NCI-H2227 treated with DMSO at 0.1 percent for 48 hours (cell line): ENCODE results near the gene TPBGL.

Experiments used
- DNase-seq: peaks from one replicate; lab custom pipeline; 2025; lab: John Stamatoyannopoulos, UW

TPBGL gene

DNA sequence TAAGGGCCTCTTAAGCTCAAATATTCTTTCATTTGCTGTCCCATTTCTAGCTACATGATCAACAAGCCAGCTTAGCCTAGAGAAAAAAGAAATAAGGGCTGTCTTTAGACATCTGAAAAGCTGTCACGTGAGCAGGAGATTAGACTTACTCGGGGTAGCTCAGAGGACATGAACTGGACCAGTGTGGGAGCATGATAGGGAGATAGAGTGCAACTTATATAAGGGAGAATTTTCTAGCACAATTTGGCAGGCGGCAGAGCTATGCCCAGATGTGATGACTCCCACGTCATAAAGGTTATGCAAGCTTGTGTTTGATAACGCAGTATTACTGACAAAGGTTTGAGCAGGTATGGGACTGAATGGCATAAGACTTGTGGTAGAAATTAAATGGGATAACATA, 28.2 kb upstream of the TPBGL start:
- DNase-seq, result no peak

DNA sequence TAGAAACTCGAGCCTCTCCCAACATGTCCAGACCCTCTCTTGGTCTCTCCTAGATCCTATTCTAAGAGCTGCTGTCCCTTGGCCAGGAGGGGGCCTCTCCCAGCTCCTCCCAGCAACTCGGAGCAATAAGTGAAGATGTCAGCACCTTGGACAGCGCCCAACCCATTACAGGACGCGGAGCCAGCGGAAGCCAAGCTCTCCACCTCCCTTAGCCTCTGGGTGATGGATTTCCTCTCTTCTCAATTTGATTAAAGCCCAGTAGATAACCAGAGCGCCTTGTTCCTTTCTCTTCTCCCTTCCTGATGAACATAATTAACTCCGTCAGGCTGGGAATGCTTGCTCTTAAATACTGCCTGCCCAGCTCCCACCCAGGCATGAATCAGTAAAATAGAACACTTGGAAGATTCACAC, 26.2 kb upstream of the TPBGL start:
- peak; percentile 12 for DNase-seq

DNA sequence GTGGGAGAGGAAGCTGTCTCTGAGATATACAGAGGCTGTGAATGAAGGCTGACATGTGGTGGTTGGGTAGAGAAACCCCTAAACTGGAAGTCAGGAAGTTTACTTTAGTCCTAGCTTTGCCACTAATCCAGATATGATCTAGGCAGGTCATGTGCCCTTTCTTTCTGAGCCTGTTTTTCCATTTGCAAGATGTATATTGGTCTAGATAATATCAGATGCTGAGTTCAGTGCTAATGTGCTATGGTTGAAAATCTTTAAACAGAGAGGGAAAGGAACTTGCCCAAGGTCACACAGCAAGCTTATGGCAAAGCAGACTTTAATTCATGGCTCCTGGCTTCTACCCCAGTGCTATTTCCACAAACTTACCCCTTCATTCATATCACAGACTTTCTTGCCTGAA, 25.7 kb upstream of the TPBGL start:
- DNase-seq, result no peak

DNA sequence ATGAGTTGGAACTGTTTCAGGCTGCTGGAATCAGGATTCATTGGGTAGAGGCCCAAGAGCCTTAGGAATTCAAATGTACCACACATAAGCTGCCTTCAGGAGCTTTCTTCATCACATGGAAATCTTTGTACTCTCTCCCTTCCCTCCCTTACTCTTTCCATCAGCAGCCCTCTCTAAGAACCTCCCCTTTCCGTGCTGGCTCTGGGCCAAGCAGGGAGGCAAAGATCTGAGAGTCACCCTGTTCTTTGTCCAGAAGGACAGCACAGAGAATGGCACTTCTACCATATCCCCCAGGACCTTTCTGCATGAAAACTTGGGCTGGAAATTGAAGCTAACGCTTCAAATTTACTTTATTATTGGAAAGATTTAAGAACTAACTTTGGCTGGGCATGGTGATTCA, 20.7 kb upstream of the TPBGL start:
- DNase-seq, result no peak

GRCh38 chr11:75223954-75224643, 16.5 kb upstream of the TPBGL start:
- DNase-seq, result no peak

- no peak for DNase-seq
These were observed 14.8 kb upstream of the TPBGL start for GRCh38 chr11:75225794-75226193.

DNA sequence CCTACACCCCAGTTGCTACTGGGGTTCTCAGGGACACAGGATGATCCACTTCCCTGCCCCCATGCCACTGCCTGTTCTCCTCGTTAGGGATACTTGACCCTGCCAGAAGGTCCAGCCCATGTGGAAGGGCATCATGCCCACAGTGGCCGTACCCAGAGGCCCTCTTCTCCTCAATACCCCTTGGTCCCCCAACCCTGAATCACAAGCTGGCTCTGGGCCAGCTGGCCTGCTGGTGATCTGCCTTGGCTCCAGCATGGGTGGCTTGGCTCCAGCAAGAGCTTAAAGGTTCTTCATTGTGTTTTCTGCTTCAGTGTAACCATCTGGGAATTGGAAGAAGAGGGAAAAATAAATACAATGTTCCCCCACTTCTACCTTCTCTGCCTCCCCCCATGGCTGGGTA, 11.1 kb upstream of the TPBGL start:
- DNase-seq, result no peak

DNA sequence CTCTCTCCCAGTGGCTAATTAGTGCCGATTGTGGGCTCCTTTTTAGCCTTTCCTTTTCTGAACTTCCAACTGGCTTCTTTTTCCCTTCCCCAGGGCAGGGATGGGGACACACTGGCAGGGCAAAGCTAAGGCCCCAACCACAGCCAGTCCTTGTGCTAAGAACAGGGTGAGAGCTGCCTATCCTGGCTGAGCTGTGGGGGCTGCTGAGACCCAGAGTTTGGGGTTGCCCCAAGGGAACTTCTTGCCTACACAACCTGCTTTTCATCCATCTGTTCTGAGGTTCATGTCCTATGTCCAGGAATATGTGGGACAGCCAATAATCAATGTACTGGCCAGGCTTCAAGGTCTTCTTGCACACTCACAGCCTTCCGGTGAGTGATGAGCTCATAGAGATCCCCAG, 10.0 kb upstream of the TPBGL start:
- DNase-seq, result no peak

GRCh38 chr11:75233754-75234172, 6.8 kb upstream of the TPBGL start:
- DNase-seq, result no peak

DNA sequence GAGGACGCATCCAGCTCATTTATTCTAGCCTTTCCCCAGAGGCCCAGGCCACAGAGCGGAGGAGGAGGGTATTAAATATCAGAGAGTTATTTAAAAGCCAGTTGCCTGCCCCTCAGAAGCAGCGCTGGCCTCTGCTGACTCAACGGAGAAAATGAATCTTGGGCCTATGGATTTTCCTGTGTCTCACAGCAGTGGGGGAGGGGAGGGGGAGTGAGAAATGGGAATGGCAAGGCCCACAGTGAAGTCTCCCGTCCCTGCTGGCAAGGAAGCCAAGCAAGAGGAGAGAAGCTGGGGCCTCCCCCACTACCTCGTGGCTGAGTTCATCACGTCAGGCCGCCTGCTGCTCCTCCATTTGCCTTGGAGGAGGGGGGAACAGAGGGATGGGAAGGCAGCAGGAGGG, 4.5 kb upstream of the TPBGL start:
- DNase-seq, result no peak

DNA sequence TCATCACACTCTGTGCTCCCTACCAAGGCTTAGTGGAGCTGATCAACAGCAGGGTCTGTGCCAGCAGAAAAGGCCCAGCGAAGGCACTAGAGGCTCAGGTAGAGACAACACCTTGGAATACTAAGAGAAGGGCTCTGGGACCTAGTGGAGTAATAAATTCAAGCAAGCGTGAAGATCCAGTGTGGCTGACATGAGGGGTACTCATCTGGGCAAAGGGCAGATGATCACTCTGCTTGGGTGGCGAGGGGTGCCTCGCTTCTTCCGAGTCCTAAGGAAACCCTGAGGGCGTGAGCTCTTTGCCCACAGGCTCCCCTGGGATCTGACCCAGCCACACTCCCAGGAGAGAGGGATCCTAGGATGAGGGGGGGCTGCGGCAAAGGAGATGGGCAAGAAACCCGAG, 3.5 kb upstream of the TPBGL start:
- DNase-seq, result no peak

DNA sequence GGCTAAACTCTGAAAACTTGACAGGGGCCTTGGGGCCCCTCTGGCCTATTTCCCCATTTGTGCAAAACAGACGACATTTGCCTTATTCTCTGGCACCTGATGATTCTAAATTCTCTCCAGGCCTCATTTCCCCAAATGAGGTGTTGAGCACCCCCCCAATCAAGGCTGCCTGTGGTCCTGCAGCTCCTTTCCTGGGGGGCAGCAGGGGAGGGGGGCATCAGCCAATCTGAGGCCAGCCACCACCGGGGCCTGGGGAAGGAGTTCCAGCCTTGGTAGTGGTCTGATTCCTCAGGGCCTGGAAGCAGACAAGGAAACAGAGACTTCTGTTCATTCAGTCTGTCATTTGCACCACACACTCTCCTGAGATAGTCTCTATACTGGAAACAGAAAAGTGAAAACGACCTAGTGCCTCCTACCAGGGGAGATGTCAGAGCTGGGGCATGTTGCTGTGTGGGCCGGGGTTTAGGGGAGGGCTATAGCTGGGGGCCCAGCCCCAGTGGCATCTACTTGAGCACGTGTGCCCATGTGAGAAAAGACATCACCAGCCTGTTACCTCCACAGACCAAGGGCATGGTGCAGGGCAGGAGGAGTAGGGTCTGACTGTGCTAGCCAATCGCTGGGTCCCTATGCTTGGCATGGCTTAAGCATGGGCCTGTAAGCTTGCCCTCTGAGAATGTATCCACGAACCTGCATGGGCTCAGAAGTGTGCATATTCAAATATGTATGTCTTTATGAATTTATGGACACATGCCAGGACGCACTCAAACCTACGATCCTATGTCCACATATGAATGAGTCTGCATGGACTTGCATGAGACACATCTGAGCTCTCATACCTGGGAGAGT, 1.8 kb upstream of the TPBGL start:
- DNase-seq, result no peak

GRCh38 chr11:75239531-75240290, 863 bp upstream of the TPBGL start:
- no peak for DNase-seq

DNA sequence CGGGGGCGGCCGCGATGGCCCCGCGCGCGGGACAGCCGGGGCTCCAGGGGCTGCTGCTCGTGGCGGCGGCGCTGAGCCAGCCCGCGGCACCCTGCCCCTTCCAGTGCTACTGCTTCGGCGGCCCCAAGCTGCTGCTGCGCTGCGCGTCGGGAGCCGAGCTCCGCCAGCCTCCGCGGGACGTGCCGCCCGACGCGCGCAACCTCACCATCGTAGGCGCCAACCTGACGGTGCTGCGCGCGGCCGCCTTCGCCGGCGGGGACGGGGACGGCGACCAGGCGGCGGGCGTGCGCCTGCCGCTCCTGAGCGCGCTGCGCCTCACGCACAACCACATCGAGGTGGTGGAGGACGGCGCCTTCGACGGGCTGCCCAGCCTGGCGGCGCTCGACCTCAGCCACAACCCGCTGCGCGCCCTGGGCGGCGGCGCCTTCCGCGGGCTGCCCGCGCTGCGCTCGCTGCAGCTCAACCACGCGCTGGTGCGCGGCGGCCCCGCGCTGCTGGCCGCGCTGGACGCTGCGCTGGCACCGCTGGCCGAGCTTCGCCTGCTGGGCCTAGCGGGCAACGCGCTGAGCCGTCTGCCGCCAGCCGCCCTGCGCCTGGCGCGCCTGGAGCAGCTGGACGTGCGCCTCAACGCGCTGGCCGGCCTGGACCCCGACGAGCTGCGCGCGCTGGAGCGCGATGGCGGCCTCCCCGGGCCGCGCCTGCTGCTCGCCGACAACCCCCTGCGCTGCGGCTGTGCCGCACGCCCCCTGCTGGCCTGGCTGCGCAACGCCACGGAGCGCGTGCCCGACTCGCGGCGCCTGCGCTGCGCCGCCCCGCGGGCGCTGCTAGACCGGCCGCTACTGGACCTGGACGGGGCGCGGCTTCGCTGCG, 697 bp downstream of the TPBGL start:
- DNase-seq, result peak; percentile 88

DNA sequence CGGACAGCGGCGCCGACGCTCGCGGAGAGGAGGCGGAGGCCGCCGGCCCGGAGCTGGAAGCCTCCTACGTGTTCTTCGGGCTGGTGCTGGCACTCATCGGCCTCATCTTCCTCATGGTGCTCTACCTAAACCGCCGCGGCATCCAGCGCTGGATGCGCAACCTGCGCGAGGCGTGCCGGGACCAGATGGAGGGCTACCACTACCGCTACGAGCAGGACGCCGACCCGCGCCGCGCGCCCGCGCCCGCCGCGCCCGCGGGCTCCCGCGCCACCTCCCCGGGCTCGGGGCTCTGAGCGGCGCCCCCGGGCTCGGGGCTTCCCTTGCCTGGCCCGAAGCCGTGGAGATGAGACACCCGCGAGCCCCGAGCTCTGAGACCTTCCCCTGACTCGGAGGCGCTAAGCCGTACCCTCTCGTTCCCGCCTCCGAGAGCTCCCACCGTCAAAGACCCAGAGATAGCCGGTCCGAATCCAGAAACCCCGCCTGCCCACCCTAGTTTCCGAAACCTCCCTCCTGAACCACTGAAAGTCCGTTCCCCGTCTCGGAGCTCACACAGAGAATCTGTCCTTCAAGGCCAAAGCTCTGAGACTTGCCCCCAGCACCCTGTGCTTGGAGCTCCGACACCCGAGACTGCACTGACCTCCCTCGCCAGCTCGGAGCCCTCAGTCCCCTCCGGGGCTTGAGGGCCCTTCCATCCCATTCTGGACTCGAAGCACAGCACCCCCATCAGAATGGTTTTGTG, 1.5 kb downstream of the TPBGL start:
- DNase-seq, result no peak

- DNase-seq, result no peak
These were observed 2.4 kb downstream of the TPBGL start for GRCh38 chr11:75242722-75243600.

- DNase-seq, result no peak
These were observed 3.7 kb downstream of the TPBGL start for GRCh38 chr11:75244052-75244814.

DNA sequence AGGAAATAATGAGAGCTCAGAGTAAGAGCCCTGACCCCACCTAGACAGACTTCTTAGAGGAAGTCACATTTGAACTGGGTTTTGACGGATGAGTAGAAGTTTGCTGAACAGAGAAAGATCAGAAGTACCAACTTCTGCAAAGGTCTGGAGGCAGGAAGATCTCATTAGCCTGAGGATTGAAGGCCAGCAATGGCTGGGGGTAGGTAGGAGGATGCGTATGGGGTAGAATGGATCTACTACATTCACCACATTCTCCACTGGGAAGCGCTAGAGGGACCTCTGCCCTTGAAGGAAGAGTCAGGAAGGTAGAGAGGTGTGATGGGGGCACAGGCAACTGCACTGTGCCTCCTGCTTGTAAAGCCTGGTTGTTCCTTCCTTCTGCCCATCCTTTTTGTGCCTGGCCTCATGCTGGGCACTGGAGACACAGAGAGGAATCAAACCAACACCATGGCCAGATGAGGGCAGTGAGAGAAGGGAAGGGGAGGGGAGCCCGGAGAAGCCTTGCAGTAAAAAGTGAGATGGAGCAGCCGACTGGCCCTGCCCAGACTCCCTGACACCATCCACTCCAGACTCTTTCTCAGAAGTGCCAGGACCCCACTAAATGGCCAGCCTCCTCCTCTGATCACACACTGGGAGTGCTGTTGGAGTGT, 4.9 kb downstream of the TPBGL start:
- no peak for DNase-seq
